GM21737 (cell line): Measurements from ENCODE around the gene NSMCE1.
"Not testable (repeated sequence)": the region's sequence is repeated elsewhere in the genome, so short reads cannot be mapped to it uniquely, and the experiment has no call there.

Experiments used
- ATAC-seq: cut with Tn5 transposase; IDR thresholded peaks from one replicate; pipeline ENCODE4 v1.9.1; 2021; ENCODE audit warnings: mild to moderate bottlenecking, moderate library complexity; ENCODE audit not compliant: unreplicated experiment

Gene NSMCE1

GRCh38 chr16:27303256-27304100 lies 34.9 kb upstream of the NSMCE1 start:
- no peak for ATAC-seq

DNA sequence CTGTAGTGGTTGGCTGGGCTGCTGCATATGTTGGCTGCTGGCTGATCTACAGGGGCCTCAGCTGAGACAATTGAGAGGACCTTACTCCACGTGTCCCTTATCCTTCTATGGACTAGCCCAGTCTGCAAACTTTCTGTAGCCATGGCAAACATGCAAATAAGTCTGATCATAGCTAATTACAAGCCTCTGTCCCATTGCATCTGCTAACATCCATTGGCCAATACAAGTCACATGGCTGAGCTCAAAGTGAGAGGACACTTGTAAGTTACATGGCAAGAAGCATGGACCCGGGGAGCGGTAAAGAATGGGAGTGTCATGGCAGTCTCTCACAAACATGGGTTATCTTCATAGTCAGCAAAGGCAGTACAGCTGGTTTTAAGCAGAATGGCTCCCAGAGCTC lies 33.6 kb upstream of the NSMCE1 start:
- ATAC-seq, result no peak

GRCh38 chr16:27301236-27301861 lies 32.8 kb upstream of the NSMCE1 start:
- ATAC-seq, result no peak

DNA sequence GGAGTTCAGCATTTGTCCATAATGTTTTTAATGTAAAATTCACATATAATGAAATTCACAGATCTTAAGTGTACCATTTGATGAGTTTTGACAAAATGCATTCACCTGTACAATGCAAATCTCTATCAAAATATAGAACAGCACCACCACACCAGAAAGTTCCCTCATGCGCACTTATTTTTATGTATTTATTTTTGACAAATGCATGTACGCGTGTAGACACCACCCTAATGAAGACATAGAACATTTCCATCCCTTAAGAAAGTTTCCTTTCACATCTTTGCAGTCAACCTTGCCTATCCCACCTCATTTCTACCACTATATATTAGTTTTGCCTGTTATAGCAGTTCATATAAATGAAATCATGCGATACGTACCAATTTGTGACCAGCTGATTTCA lies 29.6 kb upstream of the NSMCE1 start:
- no peak for ATAC-seq

DNA sequence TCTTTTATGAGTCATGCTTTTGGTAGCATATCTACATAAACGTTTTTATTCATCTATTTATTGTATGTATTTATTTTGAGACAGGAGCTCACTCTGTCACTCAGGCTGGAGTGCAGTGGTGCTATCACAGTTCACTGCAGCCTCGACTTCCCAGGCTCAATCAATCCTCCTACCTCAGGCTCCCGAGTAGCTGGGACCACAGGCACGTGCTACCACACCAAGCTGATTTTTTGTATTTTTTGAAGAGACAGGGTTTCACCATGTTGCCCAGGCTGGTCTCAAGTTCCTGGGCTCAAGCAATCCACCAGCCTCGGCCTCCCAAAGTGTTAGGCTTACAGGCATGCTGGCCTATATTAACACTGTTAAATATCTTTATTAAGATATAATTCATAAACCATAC lies 24.8 kb upstream of the NSMCE1 start:
- ATAC-seq, result no peak

- ATAC-seq, result no peak
Measured at GRCh38 chr16:27291722-27292240, 23.2 kb upstream of the NSMCE1 start.

GRCh38 chr16:27291106-27291505 lies 22.5 kb upstream of the NSMCE1 start:
- ATAC-seq, result no peak

GRCh38 chr16:27290562-27290961 lies 22.0 kb upstream of the NSMCE1 start:
- no peak for ATAC-seq

DNA sequence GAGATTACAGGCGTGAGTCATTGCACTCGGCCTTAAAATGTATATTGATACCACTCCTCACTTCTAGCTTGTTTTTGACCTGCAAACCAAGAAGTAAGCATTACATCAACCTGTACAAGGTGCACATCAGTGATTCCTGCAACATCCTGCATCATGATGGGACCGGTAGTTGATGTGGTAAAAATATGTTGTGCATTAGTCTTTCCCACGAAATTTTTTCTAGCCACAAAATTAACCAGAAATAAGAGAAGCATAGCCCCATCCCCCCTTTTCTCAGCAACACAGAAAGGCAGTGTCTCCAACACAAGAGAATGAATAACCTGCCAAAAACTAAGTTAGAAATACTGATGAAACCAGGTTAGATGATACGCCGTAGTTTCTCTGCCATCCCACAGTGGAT lies 21.1 kb upstream of the NSMCE1 start:
- ATAC-seq, result no peak

GRCh38 chr16:27288313-27288712 lies 19.7 kb upstream of the NSMCE1 start:
- ATAC-seq, result not testable (repeated sequence)

DNA sequence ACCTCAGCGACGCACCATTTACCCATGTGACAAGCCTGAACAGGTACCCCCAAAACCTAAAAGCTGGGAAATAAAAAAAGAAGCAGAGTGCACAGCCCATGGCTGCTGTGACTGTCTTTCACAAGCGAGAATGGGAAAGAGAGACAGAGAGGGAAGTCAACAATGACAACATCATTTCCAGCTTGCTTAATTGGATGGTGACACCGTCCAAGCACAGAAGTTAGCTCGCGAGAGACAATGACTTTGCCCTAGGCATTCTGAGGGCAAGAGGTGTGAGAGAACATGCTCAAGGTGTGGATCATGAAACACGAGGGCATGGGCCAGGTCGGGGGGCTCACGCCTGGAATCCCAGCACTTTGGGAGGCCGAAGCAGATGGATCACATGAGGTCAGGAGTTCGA lies 19.3 kb upstream of the NSMCE1 start:
- ATAC-seq, result no peak

GRCh38 chr16:27287051-27287811 lies 18.7 kb upstream of the NSMCE1 start:
- ATAC-seq, result no peak

GRCh38 chr16:27286451-27286850 lies 17.9 kb upstream of the NSMCE1 start:
- no peak for ATAC-seq

- ATAC-seq, result no peak
Measured at GRCh38 chr16:27285676-27286196, 17.2 kb upstream of the NSMCE1 start.

GRCh38 chr16:27284865-27285675 lies 16.5 kb upstream of the NSMCE1 start:
- no peak for ATAC-seq

GRCh38 chr16:27281243-27281642 lies 12.7 kb upstream of the NSMCE1 start:
- ATAC-seq, result no peak

GRCh38 chr16:27275394-27275793 lies 6.8 kb upstream of the NSMCE1 start:
- ATAC-seq, result no peak

DNA sequence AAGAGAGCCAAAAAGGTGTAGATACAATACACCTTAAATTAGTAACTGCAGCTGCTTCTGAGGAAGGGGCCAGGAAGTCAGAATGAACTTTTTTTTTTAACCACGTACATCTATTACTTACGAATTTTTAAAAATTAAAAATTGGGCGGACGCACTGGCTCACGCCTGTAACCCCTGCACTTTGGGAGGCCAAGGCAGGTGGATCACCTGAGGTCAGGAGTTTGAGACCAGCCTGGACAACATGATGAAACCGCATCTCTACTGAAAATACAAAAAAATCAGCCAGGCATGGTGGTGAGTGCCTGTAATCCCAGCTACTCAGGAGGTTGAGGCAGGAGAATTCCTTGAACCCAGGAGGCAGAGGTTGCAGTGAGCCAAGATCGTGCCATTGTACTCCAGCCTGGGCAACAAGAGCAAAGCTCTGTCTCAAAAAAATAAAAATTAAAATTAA lies 5.9 kb upstream of the NSMCE1 start:
- not testable (repeated sequence) for ATAC-seq

DNA sequence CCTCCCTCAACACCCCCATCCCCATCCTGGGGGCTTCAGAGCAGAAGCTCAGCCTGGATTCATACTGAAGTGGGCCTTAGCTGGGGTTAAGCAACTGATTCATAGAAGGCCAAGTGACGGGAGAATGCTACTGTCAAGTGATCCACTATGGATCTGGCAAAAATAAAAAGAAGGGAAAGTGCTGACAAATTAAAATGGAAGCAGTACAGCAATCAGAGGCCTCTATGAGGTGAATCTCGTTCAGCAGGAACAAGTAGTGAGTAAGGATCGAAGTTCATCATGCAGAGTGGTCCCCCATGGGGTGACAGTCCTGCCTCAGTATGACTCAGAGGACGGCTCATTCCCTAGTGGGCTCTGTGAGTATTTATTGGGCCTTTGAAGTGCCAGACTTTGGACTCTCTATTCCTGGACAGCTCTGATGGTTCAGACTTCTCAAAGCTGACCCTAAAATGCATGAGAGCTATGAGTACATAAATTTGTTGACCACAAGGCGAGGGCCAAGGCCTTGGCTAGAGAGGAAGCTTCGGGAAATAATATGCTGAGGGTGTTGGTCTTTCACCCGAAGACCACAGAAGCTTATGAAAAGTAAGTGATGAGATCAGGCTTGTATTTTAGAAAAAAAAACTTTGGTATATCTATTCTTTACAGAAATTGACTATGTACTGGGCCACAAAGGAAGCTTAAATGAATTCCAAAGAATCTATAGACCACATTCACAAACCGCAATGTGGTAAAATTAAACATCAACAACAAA lies 5.3 kb upstream of the NSMCE1 start:
- no peak for ATAC-seq

- no peak for ATAC-seq
Measured at GRCh38 chr16:27273330-27273669, 4.7 kb upstream of the NSMCE1 start.
